Sigmoid colon (tissue), 4 donors: ENCODE results near the gene FOXO6.

Source experiments
- EP300 ChIP-seq, 4 donors: sonication (generic); formaldehyde crosslinking; IDR thresholded peaks; one replicate each; pipeline ENCODE4 v1.6.1; 2017; ENCODE audit warnings: antibody characterized with exemption in 4 of 4
- POLR2A ChIP-seq, 2 donors: fragments of 450-650 bp; IDR thresholded peaks; one replicate each; pipeline ENCODE4 v1.6.1; 2016; ENCODE audit warnings: antibody characterized with exemption in 2 of 2, mild to moderate bottlenecking in 2 of 2, moderate library complexity in 2 of 2
- TF ChIP-seq, protein P1 (sequence below), 4 experiments: fragments of 450-650 bp in 3 of 4; fragments of 200-600 bp in 1 of 4; IDR thresholded peaks; one replicate each; pipeline ENCODE4 v1.5.1; 2016 to 2019; ENCODE audit warnings: antibody characterized with exemption in 4 of 4, mild to moderate bottlenecking in 3 of 4, moderate library complexity in 2 of 4

DNA sequence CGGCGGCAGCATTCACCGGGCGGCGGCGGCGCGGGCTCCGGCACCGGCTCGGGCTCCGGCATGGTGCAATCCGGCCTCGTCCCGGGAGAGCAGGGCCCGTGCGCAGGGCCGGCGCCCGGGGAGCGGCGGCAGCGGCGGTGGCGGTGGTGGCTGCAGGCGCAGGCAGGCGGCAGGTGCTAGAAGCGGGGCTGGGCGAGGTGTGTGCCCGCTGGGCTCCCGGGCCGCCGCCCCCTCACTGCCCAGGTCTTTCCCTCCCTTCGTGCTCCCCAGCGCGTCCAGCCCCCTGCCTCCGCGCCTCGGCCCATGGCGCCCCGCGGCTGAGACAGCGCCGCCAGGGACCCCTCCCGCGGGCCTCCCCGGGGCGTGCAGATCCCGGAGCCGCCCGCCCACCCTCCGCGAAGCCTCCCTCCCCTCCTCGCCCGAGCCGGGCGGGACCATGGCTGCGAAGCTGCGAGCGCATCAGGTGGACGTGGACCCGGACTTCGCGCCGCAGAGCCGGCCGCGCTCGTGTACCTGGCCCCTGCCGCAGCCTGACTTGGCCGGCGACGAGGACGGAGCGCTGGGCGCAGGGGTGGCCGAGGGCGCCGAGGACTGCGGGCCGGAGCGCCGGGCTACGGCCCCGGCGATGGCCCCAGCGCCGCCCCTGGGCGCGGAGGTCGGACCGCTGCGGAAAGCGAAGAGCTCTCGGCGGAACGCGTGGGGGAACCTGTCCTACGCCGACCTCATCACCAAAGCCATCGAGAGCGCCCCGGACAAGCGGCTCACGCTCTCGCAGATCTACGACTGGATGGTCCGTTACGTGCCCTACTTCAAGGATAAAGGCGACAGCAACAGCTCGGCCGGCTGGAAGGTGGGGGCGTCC lies 492 bp downstream of the FOXO6 start:
- TF ChIP-seq, protein P1, sequence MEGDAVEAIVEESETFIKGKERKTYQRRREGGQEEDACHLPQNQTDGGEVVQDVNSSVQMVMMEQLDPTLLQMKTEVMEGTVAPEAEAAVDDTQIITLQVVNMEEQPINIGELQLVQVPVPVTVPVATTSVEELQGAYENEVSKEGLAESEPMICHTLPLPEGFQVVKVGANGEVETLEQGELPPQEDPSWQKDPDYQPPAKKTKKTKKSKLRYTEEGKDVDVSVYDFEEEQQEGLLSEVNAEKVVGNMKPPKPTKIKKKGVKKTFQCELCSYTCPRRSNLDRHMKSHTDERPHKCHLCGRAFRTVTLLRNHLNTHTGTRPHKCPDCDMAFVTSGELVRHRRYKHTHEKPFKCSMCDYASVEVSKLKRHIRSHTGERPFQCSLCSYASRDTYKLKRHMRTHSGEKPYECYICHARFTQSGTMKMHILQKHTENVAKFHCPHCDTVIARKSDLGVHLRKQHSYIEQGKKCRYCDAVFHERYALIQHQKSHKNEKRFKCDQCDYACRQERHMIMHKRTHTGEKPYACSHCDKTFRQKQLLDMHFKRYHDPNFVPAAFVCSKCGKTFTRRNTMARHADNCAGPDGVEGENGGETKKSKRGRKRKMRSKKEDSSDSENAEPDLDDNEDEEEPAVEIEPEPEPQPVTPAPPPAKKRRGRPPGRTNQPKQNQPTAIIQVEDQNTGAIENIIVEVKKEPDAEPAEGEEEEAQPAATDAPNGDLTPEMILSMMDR (IDR thresholded peaks at IDR 0.05), result no peak
- TF ChIP-seq POLR2A (IDR thresholded peaks at IDR 0.05), result no peak
- TF ChIP-seq EP300 (IDR thresholded peaks at IDR 0.05), result no peak
